AG04450 (cell line): Measurements from ENCODE around the gene MUC21. TPM values are rescaled to one million over a fixed set of nuclear protein-coding genes. Genes with fewer than 3 reads are reported as not detected.

Source experiments
- CTCF ChIA-PET: fragments of 300-600, 350-600 bp; formaldehyde crosslinking; extraction: SDS; loops from one replicate; lab custom pipeline; 2022; ENCODE audit warnings: antibody characterized with exemption, inconsistent platforms; lab: Charles Lee
- POLR2A ChIA-PET: fragments of 350-600 bp; formaldehyde crosslinking; extraction: SDS; loops from one replicate; lab custom pipeline; 2021; ENCODE audit warnings: antibody characterized with exemption, inconsistent platforms; lab: Yijun Ruan, JAX
- DNase-seq: peaks from one replicate; pipeline ENCODE4 v3.0.0-alpha.2; 2011; ENCODE audit warnings: low read depth, low spot score
- H3K27ac ChIP-seq: one replicate; pipeline ENCODE4 v1.5.1; 2012; ENCODE audit warnings: low read depth, low read length, control low read depth
- H3K27me3 ChIP-seq: one replicate; pipeline ENCODE4 v1.6.0; 2012; ENCODE audit warnings: low read length; ENCODE audit not compliant: control insufficient read depth, insufficient read depth
- H3K4me3 ChIP-seq: 2 replicates; pipeline ENCODE4 v1.5.1; 2011; ENCODE audit warnings: mild to moderate bottlenecking, low read depth, low read length, control low read depth
- H3K9me3 ChIP-seq: 2 replicates; pipeline ENCODE4 v1.5.1; 2012; ENCODE audit warnings: low read length; ENCODE audit not compliant: control insufficient read depth, insufficient read depth
- CTCF ChIP-seq: IDR thresholded peaks from 2 replicates; pipeline ENCODE4 v1.5.1; 2011; ENCODE audit warnings: low read depth, low read length, control low read depth, inconsistent platforms
- polyA plus RNA-seq: library from polyadenylated mRNA; depleted of rRNA; stranded (reverse); fragments of >200 nt; gene quantifications from 2 replicates; pipeline ENCODE4 v1.2.3, GENCODE V29; 2011

Gene MUC21
- polyA plus RNA-seq, 1 experiment: not detected

- DNase-seq: no peak
- Histone ChIP-seq H3K4me3 (no peak overlapping the region), H3K27ac (no peak overlapping the region), H3K9me3 (no peaks in the 10 kb centered on the region), H3K27me3 (peaks cover 19% of the 10 kb centered on the region)
- CTCF ChIA-PET: interaction anchor here (0.8 kb wide), 1 partner anchor 113 kb away, joined by 6 read pairs; no protein-coding TSS in a partner anchor
- TF ChIP-seq CTCF: no peak
- POLR2A ChIA-PET: no interaction called here
Observed at GRCh38 chr6:30974490-30975252, 8.8 kb upstream of the MUC21 start.

GRCh38 chr6:30979141-30979540, 4.4 kb upstream of the MUC21 start:
- Histone ChIP-seq H3K27ac (no peak overlapping the region), H3K9me3 (no peaks in the 10 kb centered on the region), H3K4me3 (no peak overlapping the region), H3K27me3 (peaks cover 3% of the 10 kb centered on the region)
- CTCF ChIA-PET: no interaction called here
- no peak for TF ChIP-seq CTCF
- POLR2A ChIA-PET: no interaction called here
- DNase-seq: no peak

GRCh38 chr6:30979690-30980089, 3.8 kb upstream of the MUC21 start:
- Histone ChIP-seq H3K9me3 (no peaks in the 10 kb centered on the region), H3K27ac (no peak overlapping the region), H3K4me3 (no peak overlapping the region), H3K27me3 (peaks cover 3% of the 10 kb centered on the region)
- DNase-seq: no peak
- ChIA-PET POLR2A (no interaction called here), CTCF (no interaction called here)
- no peak for TF ChIP-seq CTCF

GRCh38 chr6:30981942-30982772, 1.4 kb upstream of the MUC21 start:
- Histone ChIP-seq H3K27ac (peak overlapping the region; percentile 33), H3K4me3 (peak overlapping the region; percentile 47), H3K27me3 (no peaks in the 10 kb centered on the region), H3K9me3 (no peaks in the 10 kb centered on the region)
- peak; percentile 39 for DNase-seq
- TF ChIP-seq CTCF: peak; percentile 39
- ChIA-PET CTCF (interaction anchor here (0.9 to 1.7 kb wide), 5 partner anchors 39 to 105 kb away, joined by 3 to 11 read pairs (median 3); partner anchors contain the start of gene VARS2), POLR2A (interaction anchor here (0.6 kb wide), 1 partner anchor 40 kb away, joined by 6 read pairs; no protein-coding TSS in a partner anchor)
